GM19351 (cell line): ENCODE results near the gene SNRNP200.

ENCODE experiments used
- ATAC-seq: cut with Tn5 transposase; IDR thresholded peaks from one replicate; pipeline ENCODE4 v1.9.1; 2021; ENCODE audit warnings: mild to moderate bottlenecking, moderate library complexity; ENCODE audit not compliant: unreplicated experiment

The SNRNP200 gene

GRCh38 chr2:96251721-96252292, 53.5 kb downstream of the SNRNP200 start:
- ATAC-seq: no peak

DNA sequence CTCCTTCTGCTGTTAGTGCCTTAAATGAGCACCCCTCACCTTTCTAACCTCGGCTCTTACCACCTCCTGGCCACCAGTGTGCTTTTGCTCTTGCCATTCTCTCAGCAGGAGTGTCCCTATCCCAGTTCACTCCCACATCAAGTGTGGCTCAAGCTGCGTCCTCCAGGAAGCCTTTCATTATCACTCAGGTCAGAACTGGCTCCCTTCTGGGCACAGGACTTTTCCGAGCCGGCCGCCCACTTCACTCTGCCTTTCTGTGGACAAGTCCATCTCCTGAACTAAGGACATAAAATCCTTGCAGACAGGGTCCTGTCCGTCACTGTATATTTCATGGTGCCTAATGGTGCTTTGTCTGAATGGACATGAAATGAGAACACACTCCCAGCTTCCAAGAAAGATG, 55.2 kb downstream of the SNRNP200 start:
- ATAC-seq: no peak

DNA sequence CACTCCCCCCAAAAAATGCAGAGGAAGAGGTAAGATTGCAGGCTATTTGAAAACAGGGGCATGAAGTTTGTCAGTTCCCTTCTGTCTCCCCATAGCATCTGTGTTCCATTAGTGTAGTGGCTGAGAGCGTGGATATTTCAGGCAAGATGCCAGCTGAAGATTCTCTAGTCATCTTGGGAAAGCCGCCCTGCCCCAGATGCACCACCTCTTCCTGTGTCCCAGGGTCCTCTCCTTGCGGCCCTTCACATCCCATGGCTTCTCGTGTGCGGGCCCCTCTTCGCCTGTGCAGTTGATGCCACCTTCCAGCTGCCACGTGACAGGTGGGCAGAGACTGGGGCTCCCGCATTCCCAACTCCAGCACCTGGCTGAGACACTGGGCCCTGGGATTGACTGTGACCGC, 55.7 kb downstream of the SNRNP200 start:
- ATAC-seq: no peak

- no peak for ATAC-seq
Observed at GRCh38 chr2:96248624-96249023, 56.7 kb downstream of the SNRNP200 start.

- ATAC-seq: no peak
Observed at GRCh38 chr2:96247896-96248295, 57.5 kb downstream of the SNRNP200 start.

GRCh38 chr2:96247009-96247408, 58.3 kb downstream of the SNRNP200 start:
- ATAC-seq: no peak

GRCh38 chr2:96245609-96246390, 59.5 kb downstream of the SNRNP200 start:
- ATAC-seq: no peak

GRCh38 chr2:96243843-96244242, 61.5 kb downstream of the SNRNP200 start:
- no peak for ATAC-seq

GRCh38 chr2:96241900-96242611, 63.3 kb downstream of the SNRNP200 start:
- ATAC-seq: peak; percentile 82

GRCh38 chr2:96241227-96241626, 64.1 kb downstream of the SNRNP200 start:
- ATAC-seq: no peak

DNA sequence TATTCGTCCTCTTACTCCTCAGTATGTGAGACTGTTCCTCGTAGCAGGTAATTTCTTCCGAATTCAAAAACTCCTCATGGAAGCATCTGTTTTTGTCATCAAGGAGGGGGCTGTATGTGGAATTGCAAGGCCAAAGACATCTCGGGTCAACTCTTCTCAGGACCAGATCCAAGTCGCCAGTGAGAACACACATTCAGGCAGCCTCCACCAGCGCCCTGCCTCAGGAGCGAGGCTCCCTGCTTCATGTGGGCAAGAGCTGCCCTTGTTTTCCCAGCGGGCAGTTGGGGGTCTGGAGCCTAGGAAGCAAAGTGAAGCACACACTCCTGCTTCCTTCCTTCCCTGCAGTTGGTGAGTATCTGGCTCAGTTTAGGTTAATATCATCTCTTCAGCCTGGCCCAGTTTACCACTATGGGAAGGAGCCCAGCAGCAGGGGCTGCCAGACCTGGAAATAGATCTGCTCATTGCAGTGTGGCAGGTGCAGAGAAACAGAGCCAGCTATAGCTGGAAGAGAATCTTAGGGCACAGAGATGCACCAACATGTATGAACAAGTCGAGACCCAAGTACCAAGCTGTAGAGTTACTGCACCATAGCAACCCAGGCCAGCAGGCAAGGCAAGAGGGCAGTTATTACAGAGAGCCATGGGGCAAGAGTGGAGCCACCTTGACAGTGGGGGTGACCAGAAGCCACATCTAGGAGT, 64.9 kb downstream of the SNRNP200 start:
- ATAC-seq: no peak

GRCh38 chr2:96239745-96240264, 65.5 kb downstream of the SNRNP200 start:
- no peak for ATAC-seq

DNA sequence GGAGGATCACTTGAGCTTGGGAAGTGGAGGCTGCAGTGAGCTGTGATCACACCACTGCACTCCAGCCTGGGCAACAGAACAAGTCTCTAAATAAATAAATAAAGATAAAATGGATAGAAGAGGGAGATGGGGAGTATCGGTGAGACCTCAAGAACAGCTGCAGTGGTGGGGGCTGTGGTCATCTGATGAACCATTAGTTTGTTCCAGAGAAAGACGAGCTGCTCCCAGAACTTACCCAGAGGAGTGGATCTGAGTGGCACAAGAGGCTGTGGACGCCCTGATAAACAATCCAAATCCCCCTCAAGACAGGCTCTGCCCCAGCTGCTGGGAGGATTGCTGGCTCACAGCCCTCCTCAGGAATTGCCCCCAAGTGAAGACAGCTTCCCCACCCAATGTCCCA, 66.3 kb downstream of the SNRNP200 start:
- ATAC-seq: no peak

- no peak for ATAC-seq
Observed at GRCh38 chr2:96238266-96238665, 67.1 kb downstream of the SNRNP200 start.

DNA sequence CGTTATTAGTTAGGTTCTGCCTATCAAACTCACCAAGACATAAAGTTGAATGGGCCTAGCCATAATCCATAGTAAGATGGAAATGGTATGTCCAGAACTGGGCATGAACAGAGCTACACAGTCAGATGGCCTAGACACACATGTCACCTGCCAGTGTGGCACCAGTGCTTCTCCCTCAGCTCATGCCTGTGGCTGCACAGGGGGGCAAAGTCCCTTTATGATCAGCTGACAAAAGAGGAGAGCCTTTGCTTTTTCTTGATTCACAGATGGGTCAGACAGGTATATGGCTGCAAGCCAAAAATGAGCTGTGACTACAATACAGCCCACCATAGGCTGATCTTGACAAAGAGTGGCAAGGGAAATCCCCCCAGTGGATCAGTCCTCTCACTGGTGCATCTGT, 68.5 kb downstream of the SNRNP200 start:
- ATAC-seq: no peak

DNA sequence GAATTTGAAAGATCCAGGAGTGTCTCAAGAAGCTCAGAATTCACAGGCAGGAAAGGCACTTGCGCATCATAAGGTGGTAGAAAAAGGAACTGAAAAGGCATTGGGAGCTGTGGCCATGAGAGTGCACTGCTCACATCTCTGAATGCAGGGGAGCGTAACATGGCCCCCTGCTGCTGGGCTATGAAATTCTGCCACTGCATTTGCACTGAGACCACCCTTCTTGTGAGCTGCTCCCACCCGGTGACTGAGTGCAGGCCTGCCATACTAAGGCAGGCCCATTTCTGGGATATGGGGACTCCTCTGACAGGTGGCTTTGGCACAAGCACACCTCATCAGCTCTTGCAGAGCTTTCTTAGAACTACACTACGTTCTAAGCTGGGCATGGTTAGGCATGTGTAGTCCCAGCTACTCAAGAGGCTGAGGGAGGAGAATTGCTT, 71.4 kb downstream of the SNRNP200 start:
- ATAC-seq: peak; percentile 94

DNA sequence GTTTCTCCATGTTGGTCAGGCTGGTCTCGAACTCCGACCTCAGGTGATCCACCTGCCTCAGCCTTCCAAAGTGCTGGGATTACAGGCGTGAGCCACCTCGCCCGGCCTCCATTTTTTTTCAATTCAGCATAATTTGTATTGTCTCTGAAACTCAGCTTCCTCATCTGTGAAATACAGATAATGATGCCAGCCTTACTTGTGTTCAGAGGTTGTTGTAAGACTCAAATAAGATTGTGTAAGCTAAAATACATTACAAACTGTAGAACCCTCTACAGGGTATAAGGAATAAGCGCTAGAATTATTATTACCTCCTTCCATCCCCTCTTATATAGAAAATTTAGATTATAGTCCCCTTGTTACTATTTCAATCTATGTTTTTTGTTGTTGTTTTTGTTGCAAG, 71.9 kb downstream of the SNRNP200 start:
- no peak for ATAC-seq

DNA sequence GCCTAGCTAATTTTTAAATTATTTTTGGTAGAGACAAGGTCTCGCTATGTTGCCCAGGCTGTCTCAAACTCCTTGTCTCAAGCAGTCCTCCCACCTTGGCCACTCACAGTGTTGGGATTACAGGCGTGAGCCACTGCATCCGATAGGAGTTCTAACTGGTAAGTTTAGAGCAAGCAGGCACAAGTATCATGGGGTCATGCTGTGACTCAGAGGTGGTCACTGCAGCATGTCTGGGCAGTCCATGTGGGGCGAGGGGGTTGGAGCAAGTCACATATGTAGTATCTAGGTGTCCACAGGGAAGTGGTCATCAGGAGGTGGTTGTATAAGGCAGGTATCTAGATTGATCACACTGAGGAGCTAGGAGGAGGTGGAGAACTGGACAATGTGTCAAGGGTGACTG, 74.0 kb downstream of the SNRNP200 start:
- no peak for ATAC-seq

DNA sequence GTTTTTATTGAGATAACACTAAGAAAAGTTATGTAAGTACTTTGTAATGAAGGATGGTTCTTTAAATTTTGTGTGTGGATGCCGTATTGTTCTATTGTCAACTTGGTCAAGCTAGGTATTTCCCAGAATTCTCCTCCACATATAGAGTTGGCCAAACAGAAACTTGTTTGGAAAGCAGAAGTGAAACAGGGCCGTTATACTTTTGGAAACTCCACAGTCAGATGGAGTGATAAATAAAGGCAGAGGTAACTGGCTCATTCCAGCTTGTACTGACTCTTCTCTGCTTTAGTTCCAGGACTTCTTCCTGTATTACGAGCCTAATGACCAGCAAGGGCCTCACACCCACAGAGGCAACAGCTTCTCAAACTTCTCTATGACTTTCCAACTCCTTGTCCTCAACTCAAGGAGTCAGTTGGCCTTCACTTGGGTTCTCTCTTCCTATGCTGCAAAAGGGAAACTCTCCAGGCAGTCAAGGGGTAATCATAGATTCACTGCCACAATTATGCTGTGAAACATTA, 80.3 kb downstream of the SNRNP200 start:
- peak; percentile 78 for ATAC-seq
